Measurements from ENCODE around the gene UGT2B15. TPM values are rescaled to one million over a fixed set of nuclear protein-coding genes. Genes with fewer than 3 reads are reported as not detected.
"Not testable (repeated sequence)": the region's sequence is repeated elsewhere in the genome, so short reads cannot be mapped to it uniquely, and the experiment has no call there.

UGT2B15 gene
- total RNA-seq (ENCODE audit: low replicate concordance), result not detected in 2 replicates

DNA sequence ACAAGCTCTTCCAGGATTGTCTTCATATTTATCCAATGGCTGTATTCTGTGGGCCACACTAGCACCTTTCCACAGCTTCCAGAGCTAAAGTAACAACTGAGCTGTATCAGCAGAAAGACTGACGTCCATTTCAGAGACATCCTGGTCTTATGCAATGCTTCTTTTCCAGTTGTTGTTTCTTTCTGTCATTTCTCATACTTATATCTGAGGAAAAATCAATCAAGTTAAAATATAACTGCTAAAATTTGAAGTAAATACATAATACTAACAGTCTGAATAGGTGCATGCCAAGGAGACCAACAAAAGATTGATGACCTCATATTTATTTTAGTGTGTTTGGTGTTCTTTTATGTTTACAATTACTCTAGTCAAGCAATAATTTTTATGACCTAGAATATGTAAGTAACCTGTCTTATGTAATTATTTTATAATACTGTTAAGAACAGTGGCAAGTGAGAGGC, at the start of gene UGT2B15:
UGT2B15 (minus strand) TSS at position 174 of the 461 bp plus-strand sequence; CDS start at position 140, 34 bp downstream.
- H3K9ac ChIP-seq; H3K27me3 Mint-ChIP-seq (ENCODE audit: insufficient read depth, low read depth); H3K9me3 ChIP-seq (ENCODE audit: low read depth); H3K36me3 Mint-ChIP-seq; H3K4me3 Mint-ChIP-seq; H3F3A ChIP-seq (ENCODE audit: low read depth); H3K4me3 ChIP-seq; DNase-seq (ENCODE audit: low spot score); H3K27ac Mint-ChIP-seq; H3K27me3 ChIP-seq; H2AFZ ChIP-seq (replicated peaks); H3K9me3 Mint-ChIP-seq; H3K27ac ChIP-seq; H3K4me1 ChIP-seq; H3K4me2 ChIP-seq; H3K4me1 Mint-ChIP-seq; H4K20me1 ChIP-seq (ENCODE audit: low read depth); H3K36me3 ChIP-seq; H3K79me2 ChIP-seq (ENCODE audit: low read depth): not testable (repeated sequence)

DNA sequence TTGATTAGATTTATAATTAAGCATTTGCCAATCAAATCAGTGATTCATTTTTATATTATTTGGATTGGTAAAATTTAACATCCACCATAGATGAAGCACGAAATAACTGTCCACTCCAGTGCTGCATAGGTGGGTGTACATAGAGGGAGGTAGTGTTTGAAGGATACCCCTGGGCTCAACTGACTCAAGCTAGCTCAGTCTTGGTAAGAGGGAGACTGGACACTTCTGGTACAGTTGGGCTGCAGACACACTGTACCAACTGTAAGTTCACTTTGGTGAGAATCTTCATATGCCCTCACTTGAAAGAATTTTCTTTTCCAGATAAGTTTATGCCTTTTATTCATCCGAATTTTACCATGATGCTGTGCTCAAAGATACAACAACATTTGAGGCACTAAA, 48.6 kb upstream of the UGT2B15 start:
- H3K27ac Mint-ChIP-seq, result no peak overlapping the region
- Histone ChIP-seq H3K27ac (no peak overlapping the region), H4K20me1 (ENCODE audit: low read depth) (no peaks in the 10 kb centered on the region), H3F3A (ENCODE audit: low read depth) (no peaks in the 10 kb centered on the region), H3K4me3 (no peak overlapping the region), H3K4me2 (no peak overlapping the region), H3K27me3 (no peaks in the 10 kb centered on the region), H3K9ac (no peak overlapping the region), H3K4me1 (no peaks in the 10 kb centered on the region), H3K9me3 (ENCODE audit: low read depth) (no peaks in the 10 kb centered on the region), H3K79me2 (ENCODE audit: low read depth) (no peaks in the 10 kb centered on the region), H2AFZ (replicated peaks) (no peak overlapping the region), H3K36me3 (no peaks in the 10 kb centered on the region)
- DNase-seq (ENCODE audit: low spot score), result no peak
- H3K36me3 Mint-ChIP-seq, result no peaks in the 10 kb centered on the region
- peaks cover 3% of the 10 kb centered on the region for H3K27me3 Mint-ChIP-seq (ENCODE audit: insufficient read depth, low read depth)
- TF ChIP-seq EZH2 (IDR thresholded peaks at IDR 0.05) (no peak), EZH2phosphoT487 (IDR thresholded peaks at IDR 0.05) (no peak)
- TF ChIP-seq, protein P1, sequence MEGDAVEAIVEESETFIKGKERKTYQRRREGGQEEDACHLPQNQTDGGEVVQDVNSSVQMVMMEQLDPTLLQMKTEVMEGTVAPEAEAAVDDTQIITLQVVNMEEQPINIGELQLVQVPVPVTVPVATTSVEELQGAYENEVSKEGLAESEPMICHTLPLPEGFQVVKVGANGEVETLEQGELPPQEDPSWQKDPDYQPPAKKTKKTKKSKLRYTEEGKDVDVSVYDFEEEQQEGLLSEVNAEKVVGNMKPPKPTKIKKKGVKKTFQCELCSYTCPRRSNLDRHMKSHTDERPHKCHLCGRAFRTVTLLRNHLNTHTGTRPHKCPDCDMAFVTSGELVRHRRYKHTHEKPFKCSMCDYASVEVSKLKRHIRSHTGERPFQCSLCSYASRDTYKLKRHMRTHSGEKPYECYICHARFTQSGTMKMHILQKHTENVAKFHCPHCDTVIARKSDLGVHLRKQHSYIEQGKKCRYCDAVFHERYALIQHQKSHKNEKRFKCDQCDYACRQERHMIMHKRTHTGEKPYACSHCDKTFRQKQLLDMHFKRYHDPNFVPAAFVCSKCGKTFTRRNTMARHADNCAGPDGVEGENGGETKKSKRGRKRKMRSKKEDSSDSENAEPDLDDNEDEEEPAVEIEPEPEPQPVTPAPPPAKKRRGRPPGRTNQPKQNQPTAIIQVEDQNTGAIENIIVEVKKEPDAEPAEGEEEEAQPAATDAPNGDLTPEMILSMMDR (IDR thresholded peaks at IDR 0.05), result no peak
- H3K4me1 Mint-ChIP-seq, result no peaks in the 10 kb centered on the region
- H3K4me3 Mint-ChIP-seq, result no peak overlapping the region
- H3K9me3 Mint-ChIP-seq, result peaks cover 6% of the 10 kb centered on the region

DNA sequence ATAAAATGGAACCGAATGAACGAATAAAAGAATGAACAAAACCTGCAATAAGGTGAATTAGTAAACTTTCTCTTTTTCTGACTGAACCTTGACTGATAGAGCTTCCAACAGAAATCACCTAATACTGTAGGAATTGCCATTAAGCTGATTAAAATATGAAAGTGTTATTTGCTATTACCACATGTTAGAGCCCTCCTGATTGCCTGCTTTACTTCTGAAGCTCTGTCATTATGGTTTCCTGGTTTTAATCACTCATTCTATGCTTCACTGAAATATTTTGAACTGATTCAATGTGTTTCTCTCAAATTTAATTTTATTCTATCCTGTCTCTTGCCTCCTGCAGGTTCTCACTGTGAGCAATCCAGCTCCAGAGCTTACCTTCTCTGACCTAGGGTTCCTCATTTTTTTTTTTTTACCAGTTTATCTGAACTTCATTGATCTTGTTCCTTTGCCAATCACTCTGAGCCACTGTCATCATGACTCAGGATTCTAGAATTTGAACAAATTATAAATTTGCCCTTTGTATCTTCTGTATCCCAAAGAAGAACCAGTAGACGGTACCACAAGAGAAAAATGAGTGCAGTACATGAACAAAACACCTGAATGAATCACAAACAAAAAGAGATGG, 48.1 kb upstream of the UGT2B15 start:
- no peak overlapping the region for H3K4me3 Mint-ChIP-seq
- Histone ChIP-seq H3K27ac (no peak overlapping the region), H3K36me3 (no peaks in the 10 kb centered on the region), H4K20me1 (ENCODE audit: low read depth) (no peaks in the 10 kb centered on the region), H3K4me1 (no peaks in the 10 kb centered on the region), H3K9me3 (ENCODE audit: low read depth) (no peaks in the 10 kb centered on the region), H3F3A (ENCODE audit: low read depth) (no peaks in the 10 kb centered on the region), H3K79me2 (ENCODE audit: low read depth) (no peaks in the 10 kb centered on the region), H3K9ac (no peak overlapping the region), H3K4me2 (no peak overlapping the region), H3K27me3 (no peaks in the 10 kb centered on the region), H2AFZ (replicated peaks) (no peak overlapping the region), H3K4me3 (no peak overlapping the region)
- peaks cover 3% of the 10 kb centered on the region for H3K27me3 Mint-ChIP-seq (ENCODE audit: insufficient read depth, low read depth)
- no peak for DNase-seq (ENCODE audit: low spot score)
- no peaks in the 10 kb centered on the region for H3K4me1 Mint-ChIP-seq
- TF ChIP-seq EZH2phosphoT487 (IDR thresholded peaks at IDR 0.05), result no peak
- no peak for TF ChIP-seq EZH2 (IDR thresholded peaks at IDR 0.05)
- TF ChIP-seq, protein P1 (IDR thresholded peaks at IDR 0.05), result no peak
- H3K36me3 Mint-ChIP-seq, result no peaks in the 10 kb centered on the region
- H3K27ac Mint-ChIP-seq, result no peak overlapping the region
- H3K9me3 Mint-ChIP-seq, result peaks cover 6% of the 10 kb centered on the region

DNA sequence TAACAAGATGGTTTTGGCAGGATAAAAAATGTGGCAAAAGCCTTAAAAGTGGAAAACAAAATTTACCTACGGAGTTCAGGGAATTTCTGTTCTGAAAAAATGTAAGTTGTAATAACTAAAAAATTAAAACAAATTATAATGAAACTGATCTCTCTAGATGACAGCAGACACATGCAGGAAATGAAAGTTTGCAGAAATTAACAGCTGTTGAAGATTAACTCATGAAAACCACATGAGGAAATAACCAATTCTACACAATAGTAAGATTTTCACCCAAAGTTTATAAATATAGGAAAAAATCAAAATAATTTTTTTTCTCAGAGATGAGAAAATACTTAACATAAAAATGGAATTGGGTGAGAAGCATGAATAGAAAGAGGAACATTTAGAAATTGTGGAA, 47.5 kb upstream of the UGT2B15 start:
- Histone ChIP-seq H4K20me1 (ENCODE audit: low read depth) (no peaks in the 10 kb centered on the region), H2AFZ (replicated peaks) (no peak overlapping the region), H3K4me2 (no peak overlapping the region), H3K36me3 (no peaks in the 10 kb centered on the region), H3K9ac (no peak overlapping the region), H3K4me3 (no peak overlapping the region), H3K27ac (no peak overlapping the region), H3F3A (ENCODE audit: low read depth) (no peaks in the 10 kb centered on the region), H3K27me3 (no peaks in the 10 kb centered on the region), H3K9me3 (ENCODE audit: low read depth) (no peaks in the 10 kb centered on the region), H3K4me1 (no peaks in the 10 kb centered on the region), H3K79me2 (ENCODE audit: low read depth) (no peaks in the 10 kb centered on the region)
- Mint-ChIP-seq H3K36me3 (no peaks in the 10 kb centered on the region), H3K27ac (no peak overlapping the region), H3K4me3 (no peak overlapping the region), H3K9me3 (peaks cover 6% of the 10 kb centered on the region), H3K27me3 (ENCODE audit: insufficient read depth, low read depth) (peaks cover 3% of the 10 kb centered on the region), H3K4me1 (no peaks in the 10 kb centered on the region)
- DNase-seq (ENCODE audit: low spot score), result no peak
- TF ChIP-seq EZH2phosphoT487 (IDR thresholded peaks at IDR 0.05), result no peak
- TF ChIP-seq EZH2 (IDR thresholded peaks at IDR 0.05), result no peak

Data from neural progenitor cell (in vitro differentiated cells).